WI38 (cell line): ENCODE data around the gene ST3GAL4.

Source experiments
- H3K4me3 ChIP-seq: 2 replicates; pipeline ENCODE4 v1.5.1; 2011; ENCODE audit warnings: low read depth, mild to moderate bottlenecking, control low read depth, low read length
- TF ChIP-seq, protein P1 (sequence below): IDR thresholded peaks from 2 replicates; pipeline ENCODE4 v1.5.1; 2012; ENCODE audit warnings: low read depth, mild to moderate bottlenecking, control low read depth, low read length

ST3GAL4 gene

DNA sequence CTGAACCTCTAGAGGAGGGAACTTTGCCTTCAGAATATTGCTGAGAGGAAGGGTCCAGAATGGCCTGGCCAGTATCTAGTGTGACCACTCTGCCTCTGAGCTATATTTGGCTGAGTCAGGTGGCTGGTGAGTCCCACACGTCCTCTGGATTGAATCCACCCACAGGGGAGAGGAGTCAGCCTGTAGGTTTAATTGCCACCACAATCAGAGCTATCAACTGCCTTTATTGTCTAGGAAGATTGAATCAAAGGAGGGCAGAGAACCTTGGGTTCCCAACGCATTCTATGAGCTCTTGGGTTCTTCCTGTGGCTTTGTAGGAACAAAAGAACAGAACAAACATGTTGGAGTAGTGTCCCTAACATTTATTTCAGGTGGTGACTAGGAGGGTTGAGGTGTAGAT, 67.7 kb downstream of the ST3GAL4 start:
- H3K4me3 ChIP-seq, result no peak overlapping the region
- TF ChIP-seq, protein P1, sequence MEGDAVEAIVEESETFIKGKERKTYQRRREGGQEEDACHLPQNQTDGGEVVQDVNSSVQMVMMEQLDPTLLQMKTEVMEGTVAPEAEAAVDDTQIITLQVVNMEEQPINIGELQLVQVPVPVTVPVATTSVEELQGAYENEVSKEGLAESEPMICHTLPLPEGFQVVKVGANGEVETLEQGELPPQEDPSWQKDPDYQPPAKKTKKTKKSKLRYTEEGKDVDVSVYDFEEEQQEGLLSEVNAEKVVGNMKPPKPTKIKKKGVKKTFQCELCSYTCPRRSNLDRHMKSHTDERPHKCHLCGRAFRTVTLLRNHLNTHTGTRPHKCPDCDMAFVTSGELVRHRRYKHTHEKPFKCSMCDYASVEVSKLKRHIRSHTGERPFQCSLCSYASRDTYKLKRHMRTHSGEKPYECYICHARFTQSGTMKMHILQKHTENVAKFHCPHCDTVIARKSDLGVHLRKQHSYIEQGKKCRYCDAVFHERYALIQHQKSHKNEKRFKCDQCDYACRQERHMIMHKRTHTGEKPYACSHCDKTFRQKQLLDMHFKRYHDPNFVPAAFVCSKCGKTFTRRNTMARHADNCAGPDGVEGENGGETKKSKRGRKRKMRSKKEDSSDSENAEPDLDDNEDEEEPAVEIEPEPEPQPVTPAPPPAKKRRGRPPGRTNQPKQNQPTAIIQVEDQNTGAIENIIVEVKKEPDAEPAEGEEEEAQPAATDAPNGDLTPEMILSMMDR, result no peak

DNA sequence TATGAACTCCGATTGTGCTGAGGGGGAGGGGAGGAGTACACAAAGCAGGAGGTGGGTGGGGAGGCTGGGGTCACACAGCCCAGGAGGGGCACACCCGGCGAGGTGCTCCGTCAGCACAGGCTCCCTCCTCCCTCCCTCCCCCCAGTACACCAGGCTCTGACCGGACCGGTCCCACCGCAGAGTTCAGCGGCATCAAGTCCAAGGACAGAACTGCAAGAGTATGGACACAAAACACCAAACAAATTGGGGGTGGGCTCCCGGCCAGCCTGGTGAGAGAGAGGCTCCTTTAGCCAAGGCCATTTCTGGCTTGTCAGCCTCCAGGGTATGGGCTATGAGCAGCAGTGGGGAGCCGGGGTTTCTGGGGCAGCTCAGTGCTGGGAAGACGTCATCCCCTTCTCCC, 68.3 kb downstream of the ST3GAL4 start:
- TF ChIP-seq, protein P1, result no peak
- H3K4me3 ChIP-seq, result no peak overlapping the region

DNA sequence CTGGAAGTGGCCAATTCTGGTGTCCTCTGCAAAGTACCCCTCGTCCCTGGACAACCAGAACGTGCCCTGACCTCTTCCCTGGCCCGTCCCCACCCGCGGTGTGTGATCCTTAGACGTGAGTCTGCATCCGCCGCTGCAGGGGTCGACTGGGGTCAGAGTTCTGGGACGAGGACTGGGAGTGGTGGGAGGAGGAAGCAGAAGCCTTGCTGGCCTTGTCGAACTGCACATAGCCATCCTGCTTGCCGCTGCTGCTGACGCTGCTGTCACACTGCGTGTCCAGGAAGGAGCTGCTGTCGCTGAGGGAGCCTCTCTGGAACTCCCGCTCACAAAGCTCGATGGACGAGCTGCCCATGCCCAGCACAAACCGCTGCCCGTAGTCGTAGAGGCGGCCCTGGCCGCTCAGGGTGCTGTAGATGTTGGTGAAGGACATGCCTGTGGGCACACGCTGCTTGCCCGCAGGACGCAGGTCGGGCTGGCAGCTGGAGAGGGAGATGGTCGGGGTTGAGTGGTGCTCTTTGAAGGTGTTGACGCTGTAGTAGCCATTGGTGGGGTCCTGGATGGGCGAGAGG, 69.1 kb downstream of the ST3GAL4 start:
- TF ChIP-seq, protein P1, result no peak
- H3K4me3 ChIP-seq, result no peak overlapping the region

DNA sequence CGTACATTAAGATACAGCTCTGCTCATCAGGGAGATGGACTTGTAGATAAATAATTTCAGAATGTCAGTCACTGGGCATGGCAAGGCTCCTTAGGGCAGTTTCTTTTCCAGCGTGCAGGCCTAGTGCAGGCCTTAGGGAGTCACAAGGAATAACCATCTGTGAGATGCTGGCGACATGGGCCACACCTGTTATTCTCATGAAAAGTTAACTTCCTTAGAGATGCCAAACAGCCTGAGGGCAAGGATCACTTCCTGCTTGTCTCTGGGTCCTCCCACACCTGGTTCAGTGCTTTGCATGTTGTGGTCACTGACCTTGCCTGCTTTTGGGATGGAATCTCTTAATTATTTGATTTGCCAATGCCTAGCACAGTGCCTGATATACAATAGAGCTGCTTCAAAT, 70.6 kb downstream of the ST3GAL4 start:
- H3K4me3 ChIP-seq, result no peak overlapping the region
- TF ChIP-seq, protein P1, result no peak

- H3K4me3 ChIP-seq, result no peak overlapping the region
- TF ChIP-seq, protein P1, result no peak
Measured at GRCh38 chr11:126426820-126427749, 71.6 kb downstream of the ST3GAL4 start.

- H3K4me3 ChIP-seq, result no peak overlapping the region
- TF ChIP-seq, protein P1, result no peak
Measured at GRCh38 chr11:126430581-126431335, 75.3 kb downstream of the ST3GAL4 start.
